GM19240 (cell line): ENCODE results near the gene DLX4.

Experiments used
- DNase-seq: peaks from one replicate; pipeline ENCODE4 v3.0.0; 2011; ENCODE audit warnings: low spot score; ENCODE audit not compliant: insufficient read length

Gene DLX4

DNA sequence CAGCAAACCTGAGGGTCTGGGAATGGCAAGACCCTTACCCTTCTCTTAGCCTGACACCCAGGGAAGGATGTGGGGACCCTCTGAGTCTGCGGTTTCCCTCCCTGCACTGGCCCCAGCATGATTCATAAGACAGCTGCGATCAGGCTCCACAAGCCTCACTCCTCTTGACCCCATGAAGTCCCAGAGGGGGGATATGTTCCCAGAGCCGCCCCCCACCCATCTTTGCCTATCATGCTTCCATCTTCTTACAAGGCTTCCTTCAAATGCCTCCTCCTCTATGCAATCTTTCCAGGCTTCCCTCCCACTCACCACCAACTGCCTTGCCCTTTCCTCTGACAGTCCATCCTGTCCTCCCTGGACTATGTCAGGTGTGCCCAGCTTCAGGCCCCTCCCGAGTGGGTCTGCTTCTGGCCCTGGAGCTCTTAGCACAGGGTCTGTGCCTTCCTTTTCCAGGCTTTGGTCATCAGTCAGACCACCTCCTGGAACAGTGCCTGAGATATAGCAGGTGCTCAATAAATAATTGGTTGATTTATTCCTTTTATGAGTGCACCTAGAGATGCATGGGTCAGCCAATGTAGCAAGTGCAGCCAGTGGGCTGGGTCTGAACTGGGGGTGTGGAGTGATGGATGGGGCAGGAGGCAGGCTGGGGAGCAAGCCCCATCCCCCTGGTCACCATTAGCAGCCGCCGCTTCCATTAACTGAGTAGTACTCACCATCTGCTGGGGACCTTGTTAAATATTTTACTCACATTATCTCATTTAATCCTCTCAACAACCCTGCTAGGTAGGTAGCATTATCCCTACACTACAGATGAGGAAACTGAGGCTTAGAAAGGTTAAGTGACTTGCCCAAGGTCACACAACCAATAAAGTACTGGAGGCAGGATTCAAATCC is 17.7 kb downstream of the DLX4 start:
- no peak for DNase-seq

DNA sequence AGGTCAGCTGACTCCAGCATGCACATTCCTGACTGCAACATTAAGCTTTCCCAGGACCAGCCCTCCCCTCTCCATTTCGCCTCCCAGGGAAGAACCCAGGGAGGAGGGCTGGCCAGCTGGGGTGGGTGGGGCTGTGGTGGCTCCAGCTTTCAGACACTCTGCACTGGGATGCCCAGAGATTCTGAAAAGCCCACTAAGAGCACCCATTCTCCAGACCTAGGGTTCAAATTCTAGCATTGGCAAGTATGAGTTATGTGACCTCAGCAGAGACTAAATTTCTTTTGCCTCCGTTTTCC is 18.2 kb downstream of the DLX4 start:
- DNase-seq = no peak

DNA sequence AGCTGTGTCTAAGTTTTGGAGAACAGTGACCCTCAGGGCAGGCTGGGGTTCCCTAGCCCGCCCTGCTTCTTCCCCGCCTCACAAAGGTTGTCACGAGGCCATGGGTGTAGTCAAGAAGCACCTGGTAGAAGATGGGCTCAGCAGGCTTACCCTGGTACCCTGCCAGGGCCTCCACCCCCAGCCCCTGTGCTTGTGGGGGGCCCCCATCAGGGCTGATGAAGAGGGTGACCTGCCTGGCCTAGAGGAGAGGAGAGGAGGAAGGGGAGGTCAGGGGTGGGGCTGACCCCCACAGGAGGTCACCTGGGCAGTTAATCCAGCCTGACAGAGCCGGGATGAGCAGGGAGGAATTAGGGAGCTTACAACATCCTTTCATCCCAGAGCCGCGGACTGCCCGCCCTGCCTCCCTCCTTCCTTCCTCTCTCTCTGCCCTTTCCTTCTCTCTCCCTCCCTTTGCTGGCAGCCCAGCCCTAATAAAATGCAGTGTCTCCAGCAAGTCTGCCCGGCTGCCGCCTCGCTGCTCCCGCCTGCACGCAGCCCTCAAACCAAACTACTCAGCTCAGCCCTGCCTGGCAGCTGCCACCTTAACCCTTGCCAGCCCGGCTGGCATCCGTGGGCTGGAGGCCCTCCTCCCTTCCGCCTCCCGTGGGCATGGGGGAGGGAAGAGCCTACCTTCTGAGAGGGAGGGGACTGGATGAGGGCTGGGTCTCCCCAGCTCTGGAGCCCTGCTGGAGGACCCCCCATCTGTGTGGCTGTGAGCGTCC is 18.9 kb downstream of the DLX4 start:
- no peak for DNase-seq

- no peak for DNase-seq
Observed at GRCh38 chr17:49989518-49989880, 20.5 kb downstream of the DLX4 start.

GRCh38 chr17:49990331-49990730 is 21.3 kb downstream of the DLX4 start:
- no peak for DNase-seq

DNA sequence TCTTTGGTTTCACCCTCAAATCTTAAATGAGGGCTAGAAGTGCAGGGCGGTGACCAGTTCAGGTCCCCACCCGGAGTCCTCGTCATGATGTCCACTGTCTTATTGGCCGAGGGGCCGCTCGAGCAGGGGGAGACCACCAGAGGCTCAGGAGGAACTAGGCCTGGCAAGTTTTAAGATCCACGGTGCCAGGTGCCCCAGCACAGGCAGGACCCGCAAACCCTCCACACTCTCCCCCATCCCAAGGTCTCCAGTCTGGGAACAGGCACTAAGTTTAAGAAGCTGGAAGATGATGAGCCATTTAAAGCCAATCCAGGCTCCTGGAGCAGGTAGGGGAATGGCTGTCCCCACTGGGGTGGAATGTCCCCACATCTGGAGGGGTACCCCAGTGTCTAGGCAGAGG is 21.9 kb downstream of the DLX4 start:
- DNase-seq = no peak

GRCh38 chr17:49991409-49991808 is 22.4 kb downstream of the DLX4 start:
- DNase-seq = no peak

- no peak for DNase-seq
Observed at GRCh38 chr17:49992191-49992932, 23.4 kb downstream of the DLX4 start.

DNA sequence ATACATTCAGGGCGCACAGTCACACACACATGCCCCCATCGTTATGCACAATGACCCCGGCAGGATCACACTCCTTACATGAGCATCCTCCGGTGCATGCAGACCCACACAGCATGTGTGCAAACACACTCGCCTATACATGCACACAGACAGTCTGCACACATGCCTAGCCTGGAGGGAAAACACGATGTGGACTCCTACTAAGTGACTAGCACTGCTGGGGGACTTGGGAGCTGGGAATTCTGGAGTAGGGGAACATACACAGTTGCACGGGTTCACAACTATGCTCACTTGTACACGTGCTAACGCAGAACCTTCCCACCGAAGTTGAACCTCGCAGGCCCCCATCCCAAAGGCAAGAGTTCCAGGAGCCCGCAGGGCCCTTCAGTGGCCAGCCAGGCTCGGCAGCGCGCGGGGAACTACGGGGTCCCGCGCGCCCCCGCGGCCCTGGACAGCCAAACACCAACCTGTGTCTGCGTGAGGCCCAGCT is 24.0 kb downstream of the DLX4 start:
- DNase-seq = no peak

DNA sequence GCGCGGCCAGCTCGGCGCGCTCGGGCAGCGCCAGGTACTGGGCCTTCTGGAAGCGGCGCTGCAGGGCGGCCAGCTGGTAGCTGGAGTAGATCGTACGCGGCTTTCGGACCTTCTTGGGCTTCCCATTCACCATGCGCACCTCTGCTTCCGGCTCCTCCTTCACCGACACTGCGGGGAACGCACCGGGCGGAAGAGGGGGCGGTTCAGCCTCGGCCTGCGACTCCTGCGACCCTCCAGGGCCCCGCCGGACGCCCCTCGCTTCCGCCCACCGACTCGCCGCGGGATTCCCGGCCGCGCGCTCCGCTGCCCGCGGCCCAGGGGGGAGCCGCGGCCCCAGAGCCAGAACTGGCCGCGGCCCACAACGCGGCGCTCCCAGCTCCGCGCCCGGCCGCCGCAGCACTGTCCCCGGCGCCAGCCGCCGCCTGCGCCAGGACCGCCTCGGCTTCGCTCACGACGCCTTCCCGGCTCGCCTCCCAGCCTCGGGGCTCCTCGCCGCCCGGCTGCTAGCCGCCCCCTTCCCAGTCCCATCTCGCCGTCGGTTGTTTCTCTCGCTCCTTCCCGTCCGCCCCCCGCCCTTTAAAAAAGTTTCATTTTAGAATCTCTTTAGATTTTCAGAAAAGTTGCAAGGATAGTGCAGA is 24.6 kb downstream of the DLX4 start:
- no peak for DNase-seq

GRCh38 chr17:49994085-49995054 is 25.4 kb downstream of the DLX4 start:
- no peak for DNase-seq

GRCh38 chr17:49995055-49995738 is 26.2 kb downstream of the DLX4 start, which contains the start of gene DLX3:
TSS of gene DLX3 (minus strand) at chr17:49995224. CDS start at chr17:49994998, 226 bp downstream.
- no peak for DNase-seq

DNA sequence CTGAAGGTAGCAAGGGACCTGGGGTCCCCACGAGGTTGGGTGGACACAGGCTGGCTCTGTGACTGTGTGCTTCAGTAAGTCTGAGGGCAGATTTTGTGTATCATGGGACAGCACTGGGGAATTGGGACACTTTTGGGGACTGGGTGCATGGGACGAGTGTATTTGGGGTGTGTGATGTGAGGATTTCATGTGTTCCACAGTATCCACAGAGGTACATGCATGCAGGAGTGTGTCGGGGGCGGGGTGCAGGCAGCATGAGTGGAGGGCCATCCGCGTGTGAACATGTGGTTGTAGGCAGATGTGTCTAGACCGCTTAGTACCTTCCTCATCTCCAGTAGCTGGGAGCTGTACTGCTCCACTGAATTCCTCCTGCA is 27.1 kb downstream of the DLX4 start:
- no peak for DNase-seq

- peak; percentile 42 for DNase-seq
Observed at GRCh38 chr17:49996495-49997300, 27.7 kb downstream of the DLX4 start.

DNA sequence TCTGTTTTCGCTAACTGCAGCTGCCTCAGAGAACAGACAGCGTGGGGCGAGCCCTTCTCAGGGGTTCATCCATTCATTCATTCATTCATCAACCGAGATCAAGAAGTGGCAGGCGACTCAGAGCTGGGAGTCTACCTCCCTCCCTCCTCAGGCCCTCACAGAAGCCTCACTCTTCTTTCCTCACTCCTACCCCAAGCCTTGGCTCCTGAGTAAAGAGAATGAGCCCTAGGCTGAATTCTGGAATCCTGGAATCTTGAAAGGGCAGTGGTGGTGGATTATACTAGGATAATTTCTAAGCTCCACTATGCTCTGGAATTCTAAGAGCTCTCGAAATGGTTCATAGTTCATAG is 28.3 kb downstream of the DLX4 start:
- DNase-seq = no peak

DNA sequence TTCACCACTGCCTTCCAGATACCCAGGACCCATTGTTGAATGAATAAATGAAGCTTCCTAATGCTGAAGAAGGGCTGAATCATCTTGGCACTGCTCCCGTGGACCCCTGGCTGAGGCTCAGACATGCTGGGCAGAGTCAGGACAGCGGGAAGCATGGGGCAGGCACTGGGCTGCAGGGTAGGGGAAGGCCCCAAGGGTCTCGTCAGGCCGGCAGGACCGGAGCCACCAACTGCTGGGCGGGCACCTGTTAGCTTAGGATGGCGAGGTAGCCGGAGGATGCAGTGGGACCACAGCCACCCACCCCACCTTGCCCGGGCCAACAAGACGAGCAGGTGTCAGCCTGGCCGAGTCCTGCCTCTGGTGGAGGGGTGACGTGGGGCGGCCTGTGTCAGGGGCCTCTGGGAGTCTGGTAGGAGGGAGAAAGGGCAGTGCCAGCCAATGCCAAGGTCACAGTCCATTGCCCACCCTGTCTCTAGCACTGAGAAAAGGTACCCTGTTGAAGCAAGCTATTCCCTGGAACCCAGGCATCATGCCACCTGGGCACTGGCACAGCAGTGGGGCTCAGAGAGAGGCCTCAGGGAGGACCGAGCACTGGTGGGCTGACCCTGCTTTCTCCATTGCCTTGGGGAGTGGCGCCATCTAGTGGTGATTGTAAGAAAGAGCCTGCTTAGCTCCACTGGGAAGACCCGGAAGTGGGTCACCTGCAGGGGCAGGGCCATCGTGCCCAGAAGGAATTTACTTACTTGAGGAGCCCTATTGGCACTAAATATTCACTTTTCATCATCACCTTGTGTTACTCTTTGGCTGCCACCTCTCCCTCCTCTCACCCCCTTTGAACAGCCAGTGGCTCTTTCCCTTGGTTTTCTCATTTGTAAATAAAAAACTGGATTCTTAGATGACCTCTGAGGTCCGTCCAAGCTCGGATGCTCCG is 29.0 kb downstream of the DLX4 start:
- DNase-seq = peak; percentile 85

DNA sequence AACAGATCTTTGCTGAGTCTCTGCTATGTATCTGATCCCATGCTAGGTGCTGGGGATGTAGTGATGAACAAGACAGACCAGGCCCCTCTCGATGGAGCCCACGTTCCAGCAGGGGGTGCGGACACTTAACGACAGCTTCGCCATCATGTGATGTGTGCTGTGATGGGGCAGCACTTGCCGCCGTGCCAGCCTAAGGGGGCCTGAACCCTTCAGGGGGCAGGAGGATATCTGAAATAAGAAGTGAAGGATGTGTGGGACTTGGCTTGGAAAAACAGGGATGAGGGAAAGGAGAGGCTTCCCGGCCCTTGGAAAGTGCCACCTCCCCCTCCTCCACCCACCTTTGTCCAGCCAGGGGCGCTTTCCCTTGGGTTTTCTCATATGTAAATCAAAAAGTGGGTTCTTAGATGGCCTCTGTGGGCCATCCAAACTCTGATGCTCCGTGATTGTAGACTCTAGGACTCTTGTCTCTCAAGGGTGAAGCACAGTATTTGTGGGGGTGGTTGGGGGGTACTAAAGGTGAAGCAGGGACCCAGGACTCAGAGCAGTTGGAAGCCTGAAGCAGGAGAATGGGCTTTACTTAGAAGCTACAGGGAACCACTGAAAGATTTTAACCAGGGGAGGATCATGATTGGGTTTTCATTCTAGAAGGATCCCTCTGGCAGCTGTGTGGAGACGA is 30.0 kb downstream of the DLX4 start:
- DNase-seq = no peak
